Thyroid gland (tissue), 4 donors: ENCODE measurements around the gene SMIM27. TPM values are rescaled to one million over a fixed set of nuclear protein-coding genes. Genes with fewer than 3 reads are reported as not detected.
"Not testable (repeated sequence)": the region's sequence is repeated elsewhere in the genome, so short reads cannot be mapped to it uniquely, and the experiment has no call there.

ENCODE experiments used
- DNase-seq, 2 donors: peaks; one replicate each; pipeline ENCODE4 v3.0.0-alpha.2; 2019
- H3K27ac ChIP-seq, 3 donors: fragments of 200-600 bp; sonication (generic); 1 replicate in 2 of 3; 2 replicates in 1 of 3; pipeline ENCODE4 v1.5.1; 2016 to 2019; ENCODE audit warnings: mild to moderate bottlenecking in 1 of 3, moderate library complexity in 1 of 3
- H3K27me3 ChIP-seq: fragments of 200-600 bp; sonication (generic); one replicate; pipeline ENCODE4 v1.5.1; 2019
- H3K36me3 ChIP-seq, 2 donors: fragments of 200-600 bp; sonication (generic); one replicate each; pipeline ENCODE4 v1.5.1; 2016 to 2019
- H3K4me1 ChIP-seq, 2 donors: fragments of 200-600 bp; sonication (generic); one replicate each; pipeline ENCODE4 v1.5.1; 2017 to 2019
- H3K4me3 ChIP-seq, 3 donors: fragments of 200-600 bp; sonication (generic); replicated peaks in 1 of 3; 1 replicate in 2 of 3; 2 replicates in 1 of 3; pipeline ENCODE4 v1.5.1; 2016; ENCODE audit warnings: mild to moderate bottlenecking in 1 of 3
- H3K9me3 ChIP-seq: fragments of 200-600 bp; sonication (generic); one replicate; pipeline ENCODE4 v1.5.1; 2017
- POLR2A ChIP-seq, 2 donors: fragments of 450-650 bp; IDR thresholded peaks; one replicate each; pipeline ENCODE4 v1.6.1; 2017; ENCODE audit warnings: antibody characterized with exemption in 2 of 2, mild to moderate bottlenecking in 2 of 2, moderate library complexity in 1 of 2
- WGBS, 2 donors: methylation state at CpG; one replicate each; pipeline ENCODE4 v1.1.5; 2017; 5-methylcytosine and 5-hydroxymethylcytosine counted together
- intact Hi-C: fragments of 100-400 bp; cut with DNase I; formaldehyde crosslinking; loops from one replicate; pipeline ENCODE4 v1.15.1; 2023
- total RNA-seq, 4 donors: library from RNA; depleted of rRNA; stranded (reverse); fragments of >200 nt; gene quantifications; one replicate each; pipeline ENCODE4 v1.2.3, GENCODE V29; 2016
- TF ChIP-seq, protein P1 (sequence below), 6 experiments: fragments of 200-600 bp in 3 of 6; fragments of 450-650 bp in 3 of 6; sonication (generic) in 3 of 6; IDR thresholded peaks; one replicate each; pipeline ENCODE4 v1.5.1; 2016 to 2019; ENCODE audit warnings: antibody characterized with exemption in 6 of 6, mild to moderate bottlenecking in 2 of 6, inconsistent platforms in 1 of 6, moderate library complexity in 1 of 6

The SMIM27 gene
- total RNA-seq, 4 donors from 2014 or later: 1.3 to 23.9 (median 9.9) TPM

DNA sequence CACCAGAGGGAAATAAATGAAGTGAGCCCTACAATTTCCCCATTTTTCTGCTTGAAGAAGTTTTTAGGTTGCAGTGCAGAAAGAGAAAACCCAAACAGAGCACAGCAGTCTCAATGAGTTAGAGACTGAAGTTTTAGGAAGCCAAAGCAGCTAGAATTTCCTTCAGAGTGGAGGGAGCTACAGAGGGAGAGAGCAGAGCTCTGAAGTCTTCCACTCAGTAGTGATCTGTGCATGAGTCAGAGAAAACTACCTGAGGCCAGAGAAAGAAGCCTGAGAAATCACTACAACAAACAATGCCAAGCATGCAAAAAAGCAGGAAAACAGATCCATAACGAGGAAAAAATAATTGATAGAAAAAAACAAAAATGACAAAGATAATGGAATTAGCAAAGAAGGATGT, 38.8 kb downstream of the SMIM27 start:
- Histone ChIP-seq H3K27me3 (no peaks in the 10 kb centered on the region), H3K4me1 (no peaks in the 10 kb centered on the region), H3K36me3 (no peaks in the 10 kb centered on the region), H3K27ac (no peak overlapping the region), H3K4me3 (no peak overlapping the region), H3K9me3 (no peaks in the 10 kb centered on the region)
- DNase-seq: no peak
- TF ChIP-seq, protein P1, sequence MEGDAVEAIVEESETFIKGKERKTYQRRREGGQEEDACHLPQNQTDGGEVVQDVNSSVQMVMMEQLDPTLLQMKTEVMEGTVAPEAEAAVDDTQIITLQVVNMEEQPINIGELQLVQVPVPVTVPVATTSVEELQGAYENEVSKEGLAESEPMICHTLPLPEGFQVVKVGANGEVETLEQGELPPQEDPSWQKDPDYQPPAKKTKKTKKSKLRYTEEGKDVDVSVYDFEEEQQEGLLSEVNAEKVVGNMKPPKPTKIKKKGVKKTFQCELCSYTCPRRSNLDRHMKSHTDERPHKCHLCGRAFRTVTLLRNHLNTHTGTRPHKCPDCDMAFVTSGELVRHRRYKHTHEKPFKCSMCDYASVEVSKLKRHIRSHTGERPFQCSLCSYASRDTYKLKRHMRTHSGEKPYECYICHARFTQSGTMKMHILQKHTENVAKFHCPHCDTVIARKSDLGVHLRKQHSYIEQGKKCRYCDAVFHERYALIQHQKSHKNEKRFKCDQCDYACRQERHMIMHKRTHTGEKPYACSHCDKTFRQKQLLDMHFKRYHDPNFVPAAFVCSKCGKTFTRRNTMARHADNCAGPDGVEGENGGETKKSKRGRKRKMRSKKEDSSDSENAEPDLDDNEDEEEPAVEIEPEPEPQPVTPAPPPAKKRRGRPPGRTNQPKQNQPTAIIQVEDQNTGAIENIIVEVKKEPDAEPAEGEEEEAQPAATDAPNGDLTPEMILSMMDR (IDR thresholded peaks at IDR 0.05): no peak
- TF ChIP-seq POLR2A (IDR thresholded peaks at IDR 0.05): no peak
- intact Hi-C loops: no loop called here
- 80 to 85% methylated on average over 1 of the region's 1 CpG for WGBS, 2 donors

DNA sequence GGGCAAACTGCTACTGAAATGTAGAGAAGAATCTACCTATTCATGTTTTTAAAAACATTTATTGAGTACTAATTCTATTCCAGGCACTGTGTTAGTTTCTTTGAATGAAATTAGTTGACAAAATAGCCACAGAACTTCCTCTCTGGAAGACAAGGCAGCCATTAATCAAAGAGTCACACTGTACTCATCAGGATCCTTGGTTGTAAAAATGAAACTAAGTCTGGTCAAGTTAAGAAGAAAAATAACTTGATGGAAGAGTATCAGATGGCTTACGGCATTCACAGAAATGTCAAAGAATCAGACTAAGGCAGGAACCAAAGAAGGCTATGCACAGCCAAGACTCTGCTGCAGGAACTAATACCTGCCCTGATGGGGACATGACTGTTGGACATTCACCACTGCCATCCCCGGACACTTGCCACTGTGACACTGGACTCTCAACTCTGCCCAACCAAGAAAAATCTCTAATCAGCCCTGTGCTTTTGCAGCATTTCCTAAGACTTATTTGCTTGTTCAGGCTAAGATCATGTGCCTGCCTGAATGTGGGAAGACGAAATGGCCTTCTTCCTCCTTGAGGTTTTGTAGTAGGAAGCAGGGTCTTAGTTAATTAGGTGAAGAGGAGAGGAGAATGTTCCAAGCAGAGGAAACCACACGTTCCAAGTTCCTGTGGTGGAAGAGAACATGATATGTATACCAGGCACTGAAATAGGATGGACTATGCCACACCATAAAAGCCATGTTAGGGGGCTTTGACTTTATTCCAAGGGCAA, 44.2 kb downstream of the SMIM27 start:
- Histone ChIP-seq H3K9me3 (no peaks in the 10 kb centered on the region), H3K27me3 (no peaks in the 10 kb centered on the region), H3K36me3 (no peaks in the 10 kb centered on the region), H3K4me3 (no peak overlapping the region), H3K4me1 (no peaks in the 10 kb centered on the region), H3K27ac (no peak overlapping the region)
- intact Hi-C loops: no loop called here
- DNase-seq: no peak
- 75 to 76% methylated on average over 4 of the region's 4 CpGs for WGBS, 2 donors
- TF ChIP-seq POLR2A (IDR thresholded peaks at IDR 0.05): no peak
- TF ChIP-seq, protein P1 (IDR thresholded peaks at IDR 0.05): no peak

DNA sequence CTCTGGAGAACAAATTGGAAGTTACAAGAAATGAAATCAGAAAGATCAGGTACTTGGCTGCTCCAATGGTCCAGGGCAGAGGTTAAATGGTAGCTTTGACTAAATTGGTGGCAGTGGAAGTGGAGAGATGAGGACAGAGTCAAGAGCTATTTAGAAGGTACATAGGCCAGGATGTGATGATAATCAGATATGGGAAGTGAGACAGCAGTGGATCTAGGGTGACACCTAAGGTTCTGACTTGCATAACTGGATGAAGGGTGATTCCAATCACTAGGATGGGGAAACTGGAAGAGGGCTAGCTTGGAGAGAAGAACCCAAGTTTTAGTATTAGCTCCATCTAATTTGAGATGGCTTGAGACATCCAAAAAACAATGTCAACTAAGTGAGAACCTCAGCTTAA, 44.8 kb downstream of the SMIM27 start:
- no peaks in the 10 kb centered on the region for H3K4me1 ChIP-seq
- H3K4me3 ChIP-seq: no peak overlapping the region
- H3K27ac ChIP-seq: no peak overlapping the region
- H3K9me3 ChIP-seq: no peaks in the 10 kb centered on the region
- H3K36me3 ChIP-seq: no peaks in the 10 kb centered on the region
- intact Hi-C loops: no loop called here
- no peaks in the 10 kb centered on the region for H3K27me3 ChIP-seq
- DNase-seq: no peak
- TF ChIP-seq, protein P1 (IDR thresholded peaks at IDR 0.05): no peak
- no peak for TF ChIP-seq POLR2A (IDR thresholded peaks at IDR 0.05)

DNA sequence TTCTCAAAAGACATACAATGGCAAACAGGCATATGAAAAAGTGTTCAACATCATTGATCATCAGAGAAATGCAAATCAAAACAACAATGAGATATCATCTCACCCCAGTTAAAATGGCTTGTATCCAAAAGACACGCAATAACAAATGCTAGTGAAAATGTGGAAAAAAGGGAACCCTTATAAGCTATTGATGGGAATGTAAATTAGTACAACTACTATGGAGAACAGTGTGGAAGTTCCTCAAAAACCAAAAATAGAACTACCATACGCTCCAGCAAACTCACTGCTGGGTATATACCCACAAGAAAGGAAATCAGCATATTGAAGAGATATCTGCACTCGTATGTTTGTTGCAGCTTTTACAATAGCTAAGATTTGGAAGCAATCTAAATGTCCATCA, 46.9 kb downstream of the SMIM27 start:
- intact Hi-C loops, H3K27ac ChIP-seq: not testable (repeated sequence)
- WGBS, 2 donors: 76 to 87% methylated on average over 3 of the region's 3 CpGs

More for the DNA sequence above, 46.9 kb downstream of the SMIM27 start:
- H3K4me1 ChIP-seq, H3K27me3 ChIP-seq, H3K9me3 ChIP-seq, H3K36me3 ChIP-seq, H3K4me3 ChIP-seq, DNase-seq: not testable (repeated sequence)

Other genes with a start within 250 kb of the SMIM27 start
- gene ACO1, start 167.7 kb upstream of the SMIM27 start, total RNA-seq: 10 to 100 TPM; 44.6 to 57.6 (median 45.3) TPM
- gene RIGI, start 26.1 kb upstream of the SMIM27 start, total RNA-seq: 10 to 100 TPM in 3 of 4 donors, 1 to 10 TPM in 1; 7.9 to 10.3 (median 10.2) TPM
- 10 to 100 TPM; 23.7 to 31.8 (median 28.8) TPM for gene TOPORS, start 259 bp downstream of the SMIM27 start, total RNA-seq
- gene NDUFB6, start 20.8 kb downstream of the SMIM27 start, total RNA-seq: 10 to 100 TPM; 19.1 to 78.2 (median 57.9) TPM
- gene TAF1L, start 83.3 kb downstream of the SMIM27 start, total RNA-seq: under 1 TPM in 2 of 4 donors, not detected in 2; 0.11 to 0.13 TPM
- gene TMEM215, start 231.2 kb downstream of the SMIM27 start, total RNA-seq: not detected